ENCODE measurements around the gene HS3ST3A1.

DNA sequence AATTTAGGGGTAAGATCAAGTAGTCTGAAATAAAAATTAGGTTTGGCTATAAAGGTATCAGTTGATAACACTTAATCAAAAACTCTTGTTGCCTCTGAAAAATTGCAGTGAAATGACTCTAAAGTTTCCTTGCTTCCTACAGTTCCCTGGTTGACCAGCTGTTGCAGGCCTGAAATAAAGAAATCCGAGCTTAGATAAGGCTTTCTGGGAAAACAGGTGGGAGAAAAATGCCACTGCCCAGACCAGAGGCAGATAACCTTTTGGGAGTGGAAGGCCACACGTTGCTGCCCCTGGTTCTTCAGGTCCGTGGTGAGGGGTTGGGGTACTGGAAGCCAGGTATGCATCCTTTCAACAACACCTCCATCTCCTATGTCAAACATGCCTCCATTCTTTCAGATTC, 111.3 kb downstream of the HS3ST3A1 start:
- no peak for TF ChIP-seq EZH2 (IDR thresholded peaks at IDR 0.05; ENCODE audit: borderline replicate concordance, low read length)
- TF ChIP-seq, protein P1, sequence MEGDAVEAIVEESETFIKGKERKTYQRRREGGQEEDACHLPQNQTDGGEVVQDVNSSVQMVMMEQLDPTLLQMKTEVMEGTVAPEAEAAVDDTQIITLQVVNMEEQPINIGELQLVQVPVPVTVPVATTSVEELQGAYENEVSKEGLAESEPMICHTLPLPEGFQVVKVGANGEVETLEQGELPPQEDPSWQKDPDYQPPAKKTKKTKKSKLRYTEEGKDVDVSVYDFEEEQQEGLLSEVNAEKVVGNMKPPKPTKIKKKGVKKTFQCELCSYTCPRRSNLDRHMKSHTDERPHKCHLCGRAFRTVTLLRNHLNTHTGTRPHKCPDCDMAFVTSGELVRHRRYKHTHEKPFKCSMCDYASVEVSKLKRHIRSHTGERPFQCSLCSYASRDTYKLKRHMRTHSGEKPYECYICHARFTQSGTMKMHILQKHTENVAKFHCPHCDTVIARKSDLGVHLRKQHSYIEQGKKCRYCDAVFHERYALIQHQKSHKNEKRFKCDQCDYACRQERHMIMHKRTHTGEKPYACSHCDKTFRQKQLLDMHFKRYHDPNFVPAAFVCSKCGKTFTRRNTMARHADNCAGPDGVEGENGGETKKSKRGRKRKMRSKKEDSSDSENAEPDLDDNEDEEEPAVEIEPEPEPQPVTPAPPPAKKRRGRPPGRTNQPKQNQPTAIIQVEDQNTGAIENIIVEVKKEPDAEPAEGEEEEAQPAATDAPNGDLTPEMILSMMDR (IDR thresholded peaks at IDR 0.05; ENCODE audit: low read length), result no peak
